ENCODE results near the gene TRIM26. TPM values are rescaled to one million over a fixed set of nuclear protein-coding genes. Genes with fewer than 3 reads are reported as not detected.
A peak's percentile ranks its signal among the peaks of the same experiment; 100 is the strongest.

The TRIM26 gene
- total and polyA plus RNA-seq, 2 experiments from 2014 or later = 27.2 to 37.2 TPM

- TF ChIP-seq EZH2 (IDR thresholded peaks at IDR 0.05; ENCODE audit: borderline replicate concordance) (no peak), CTCF (IDR thresholded peaks at IDR 0.05; ENCODE audit: poor library complexity) (no peak), EZH2phosphoT487 (IDR thresholded peaks at IDR 0.05; ENCODE audit: low read depth, severe bottlenecking, unreplicated experiment) (no peak)
- Histone ChIP-seq H3K79me2 (no peaks in the 10 kb centered on the region), H3K9me3 (ENCODE audit: low read depth) (no peaks in the 10 kb centered on the region), H3K4me3 (no peak within 1 kb of the TSS), H3K27ac (peak within 1 kb of the TSS; percentile 82), H3K4me1 (ENCODE audit: insufficient read depth) (no peaks in the 10 kb centered on the region), H4K20me1 (ENCODE audit: insufficient read depth, poor library complexity, severe bottlenecking) (no peaks in the 10 kb centered on the region), H3K27me3 (peaks cover 15% of the 10 kb centered on the region), H3K4me2 (peak within 1 kb of the TSS; percentile 24), H2AFZ (no peak within 1 kb of the TSS), H3K9me2 (replicated peaks; ENCODE audit: insufficient read depth) (no peaks in the 10 kb centered on the region), H3K36me3 (replicated peaks; ENCODE audit: insufficient read depth, low read depth) (no peaks in the 10 kb centered on the region)
- WGBS (ENCODE audit: low lambda C conversion rate, missing lambda C conversion rate) = 81% methylated on average over 30 of the region's 31 CpGs
- DNase-seq (ENCODE audit: low spot score) = peak; percentile 78
These were observed 49.9 kb downstream of the TRIM26 start, which contains the start of gene TRIM15 for GRCh38 chr6:30163090-30163917. Gene TRIM15, plus strand, starts transcription at chr6:30163546. Its CDS starts 139 bp downstream, at chr6:30163685.

- Histone ChIP-seq H3K27ac (peak overlapping the region; percentile 82), H3K27me3 (peaks cover 9% of the 10 kb centered on the region), H3K79me2 (no peaks in the 10 kb centered on the region), H2AFZ (no peak overlapping the region), H3K4me1 (ENCODE audit: insufficient read depth) (no peaks in the 10 kb centered on the region), H3K36me3 (replicated peaks; ENCODE audit: insufficient read depth, low read depth) (no peaks in the 10 kb centered on the region), H3K4me2 (peak overlapping the region; percentile 24), H3K9me2 (replicated peaks; ENCODE audit: insufficient read depth) (no peaks in the 10 kb centered on the region), H3K9me3 (ENCODE audit: low read depth) (no peaks in the 10 kb centered on the region), H3K4me3 (no peak overlapping the region), H4K20me1 (ENCODE audit: insufficient read depth, poor library complexity, severe bottlenecking) (no peaks in the 10 kb centered on the region)
- 88% methylated on average over 12 of the region's 12 CpGs for WGBS (ENCODE audit: low lambda C conversion rate, missing lambda C conversion rate)
- DNase-seq (ENCODE audit: low spot score) = no peak
- TF ChIP-seq EZH2 (IDR thresholded peaks at IDR 0.05; ENCODE audit: borderline replicate concordance) (no peak), CTCF (IDR thresholded peaks at IDR 0.05; ENCODE audit: poor library complexity) (no peak), EZH2phosphoT487 (IDR thresholded peaks at IDR 0.05; ENCODE audit: low read depth, severe bottlenecking, unreplicated experiment) (no peak)
These were observed 50.7 kb downstream of the TRIM26 start for GRCh38 chr6:30162265-30163089.

GRCh38 chr6:30160785-30161531 lies 52.2 kb downstream of the TRIM26 start, which contains the start of gene TRIM10:
Gene TRIM10, minus strand, starts transcription at chr6:30161211. Its CDS starts 353 bp downstream, at chr6:30160858.
- H3K4me2 ChIP-seq = no peak within 1 kb of the TSS
- H3K27ac ChIP-seq = no peak within 1 kb of the TSS
- peaks cover under 1% of the 10 kb centered on the region for H3K4me1 ChIP-seq (ENCODE audit: insufficient read depth)
- no peaks in the 10 kb centered on the region for H3K9me2 ChIP-seq (replicated peaks; ENCODE audit: insufficient read depth)
- H3K79me2 ChIP-seq = no peaks in the 10 kb centered on the region
- WGBS (ENCODE audit: low lambda C conversion rate, missing lambda C conversion rate) = 87% methylated on average over 4 of the region's 4 CpGs
- DNase-seq (ENCODE audit: low spot score) = no peak
- H3K36me3 ChIP-seq (replicated peaks; ENCODE audit: insufficient read depth, low read depth) = no peaks in the 10 kb centered on the region
- H3K9me3 ChIP-seq (ENCODE audit: low read depth) = no peaks in the 10 kb centered on the region
- peaks cover 13% of the 10 kb centered on the region for H3K27me3 ChIP-seq
- H3K4me3 ChIP-seq = no peak within 1 kb of the TSS
- TF ChIP-seq CTCF (IDR thresholded peaks at IDR 0.05; ENCODE audit: poor library complexity) (no peak), EZH2phosphoT487 (IDR thresholded peaks at IDR 0.05; ENCODE audit: low read depth, severe bottlenecking, unreplicated experiment) (no peak), EZH2 (IDR thresholded peaks at IDR 0.05; ENCODE audit: borderline replicate concordance) (no peak)
- no peak within 1 kb of the TSS for H2AFZ ChIP-seq
- H4K20me1 ChIP-seq (ENCODE audit: insufficient read depth, poor library complexity, severe bottlenecking) = no peaks in the 10 kb centered on the region
